H1 (cell line): ENCODE results near the gene AFAP1L2. TPM values are rescaled to one million over a fixed set of nuclear protein-coding genes. Genes with fewer than 3 reads are reported as not detected.

Experiments
- CTCF ChIA-PET: fragments of 300-600 bp; sonication (Branson Sonifier 250); formaldehyde crosslinking; loops from one replicate; lab custom pipeline; 2021; ENCODE audit not compliant: partially characterized antibody; lab: Charles Lee
- POLR2A ChIA-PET: fragments of 300-600 bp; sonication (Branson Sonifier 250); formaldehyde crosslinking; loops from one replicate; lab custom pipeline; 2021; ENCODE audit warnings: inconsistent platforms; ENCODE audit not compliant: partially characterized antibody; lab: Charles Lee
- DNase-seq, 2 experiments: peaks; one replicate each; pipeline versions ENCODE4 v3.0.0 to v3.0.0-alpha.2; 2010 to 2022; ENCODE audit warnings: low spot score in 2 of 2, low read depth in 1 of 2, mixed read lengths in 1 of 2
- FAIRE-seq: peaks from 2 replicates; lab custom pipeline; 2011; peaks lifted over from hg19 to GRCh38; lab: Jason Lieb, UNC
- H2AFZ ChIP-seq: 2 replicates; pipeline ENCODE4 v1.8.1; 2012; ENCODE audit warnings: low read length, inconsistent platforms
- H2AK5ac ChIP-seq: 2 replicates; pipeline ENCODE4 v1.6.1; 2013; ENCODE audit warnings: low read depth, low read length
- H2BK120ac ChIP-seq: replicated peaks from 2 replicates; pipeline ENCODE3; 2013; ENCODE audit warnings: low read depth, low read length, inconsistent platforms
- H2BK12ac ChIP-seq: 2 replicates; pipeline ENCODE4 v1.6.1; 2013; ENCODE audit warnings: low read depth, low read length
- H2BK15ac ChIP-seq: 2 replicates; pipeline ENCODE4 v1.6.1; 2013; ENCODE audit warnings: low read length
- H2BK20ac ChIP-seq: 2 replicates; pipeline ENCODE4 v1.6.1; 2013; ENCODE audit warnings: low read length
- H2BK5ac ChIP-seq: 2 replicates; pipeline ENCODE4 v1.6.1; 2013; ENCODE audit warnings: low read depth, low read length
- H3K14ac ChIP-seq: 2 replicates; pipeline ENCODE4 v1.6.1; 2013; ENCODE audit warnings: inconsistent platforms; ENCODE audit not compliant: insufficient read length
- H3K18ac ChIP-seq: 2 replicates; pipeline ENCODE4 v1.6.1; 2013; ENCODE audit warnings: low read length; ENCODE audit errors: extremely low read depth
- H3K23ac ChIP-seq: 2 replicates; pipeline ENCODE4 v1.6.1; 2013; ENCODE audit warnings: inconsistent platforms; ENCODE audit not compliant: insufficient read length
- H3K23me2 ChIP-seq: 2 replicates; pipeline ENCODE4 v1.6.1; 2013; ENCODE audit warnings: low read depth, low read length
- H3K27ac ChIP-seq: 2 replicates; pipeline ENCODE4 v1.6.1; 2011; ENCODE audit warnings: low read depth, low read length, inconsistent platforms
- H3K27me3 ChIP-seq, 4 experiments: replicated peaks in 1 of 4; 1 replicate in 1 of 4; 2 replicates in 3 of 4; pipeline versions ENCODE4 v1.6.1 to v1.8.1; 2011 to 2013; ENCODE audit warnings: low read length in 3 of 4, mild to moderate bottlenecking in 3 of 4, inconsistent platforms in 2 of 4, mixed read lengths in 2 of 4, moderate library complexity in 1 of 4; ENCODE audit not compliant: control insufficient read depth in 3 of 4, insufficient read depth in 3 of 4; ENCODE audit errors: extremely low read depth in 1 of 4
- H3K36me3 ChIP-seq, 4 experiments: 2 replicates each; pipeline versions ENCODE4 v1.6.1 to v1.8.1; 2011 to 2013; ENCODE audit warnings: mild to moderate bottlenecking in 4 of 4, low read length in 3 of 4, moderate library complexity in 2 of 4, control low read depth in 1 of 4, inconsistent platforms in 1 of 4; ENCODE audit not compliant: insufficient read depth in 4 of 4, control insufficient read depth in 2 of 4
- H3K4ac ChIP-seq: replicated peaks from 2 replicates; pipeline ENCODE3; 2013; ENCODE audit warnings: low read length, low read depth, mixed read lengths, inconsistent platforms; ENCODE audit not compliant: insufficient read length
- H3K4me1 ChIP-seq, 4 experiments: replicated peaks in 1 of 4; 1 replicate in 1 of 4; 2 replicates in 3 of 4; pipeline versions ENCODE4 v1.6.1 to v1.8.1; 2011 to 2013; ENCODE audit warnings: low read length in 3 of 4, inconsistent platforms in 2 of 4, mixed read lengths in 1 of 4; ENCODE audit not compliant: insufficient read depth in 4 of 4, control insufficient read depth in 3 of 4
- H3K4me2 ChIP-seq, 2 experiments: 2 replicates each; pipeline versions ENCODE4 v1.6.1 to v1.8.1; 2011 to 2013; ENCODE audit warnings: low read depth in 2 of 2, low read length in 2 of 2, control low read depth in 1 of 2, inconsistent platforms in 1 of 2, mild to moderate bottlenecking in 1 of 2; ENCODE audit not compliant: insufficient read depth in 1 of 2
- H3K4me3 ChIP-seq, 4 experiments: fragments of 200-600, 300-600 bp in 1 of 4; sonication (generic), shearing (Covaris generic), sonication (Bioruptor Twin) in 1 of 4; 2 replicates each; pipeline versions ENCODE4 v1.5.1 to v1.8.1; 2011 to 2016; ENCODE audit warnings: low read length in 4 of 4, low read depth in 3 of 4, control low read depth in 2 of 4, inconsistent platforms in 2 of 4, mild to moderate bottlenecking in 2 of 4, mixed read lengths in 1 of 4, moderate library complexity in 1 of 4; ENCODE audit not compliant: insufficient read depth in 2 of 4; ENCODE audit errors: extremely low read depth in 1 of 4
- H3K56ac ChIP-seq: replicated peaks from 2 replicates; pipeline ENCODE3; 2013; ENCODE audit warnings: low read depth, mild to moderate bottlenecking, mixed read lengths, low read length, inconsistent platforms; ENCODE audit not compliant: insufficient read length
- H3K79me1 ChIP-seq: 2 replicates; pipeline ENCODE4 v1.6.1; 2013; ENCODE audit warnings: low read depth, low read length, control low read depth
- H3K79me2 ChIP-seq, 2 experiments: 2 replicates each; pipeline versions ENCODE4 v1.6.1 to v1.8.1; 2012 to 2013; ENCODE audit warnings: low read length in 2 of 2, mild to moderate bottlenecking in 2 of 2, inconsistent platforms in 1 of 2; ENCODE audit not compliant: insufficient read depth in 2 of 2, control insufficient read depth in 1 of 2
- H3K9ac ChIP-seq, 4 experiments: replicated peaks in 1 of 4; 1 replicate in 1 of 4; 2 replicates in 3 of 4; pipeline versions ENCODE4 v1.6.1 to v1.8.1; 2011 to 2013; ENCODE audit warnings: low read depth in 3 of 4, low read length in 3 of 4, control low read depth in 2 of 4, mild to moderate bottlenecking in 2 of 4, moderate library complexity in 2 of 4, inconsistent platforms in 1 of 4; ENCODE audit errors: extremely low read depth in 1 of 4
- H3K9me3 ChIP-seq, 2 experiments: 2 replicates each; pipeline versions ENCODE4 v1.6.1 to v1.8.1; 2012 to 2013; ENCODE audit warnings: mild to moderate bottlenecking in 2 of 2, moderate library complexity in 2 of 2, control low read depth in 1 of 2, inconsistent platforms in 1 of 2, low read depth in 1 of 2, low read length in 1 of 2, mixed read lengths in 1 of 2; ENCODE audit not compliant: insufficient read depth in 2 of 2
- H4K20me1 ChIP-seq, 2 experiments: replicated peaks in 1 of 2; 2 replicates each; pipeline versions ENCODE3 to v1.8.1; 2011 to 2013; ENCODE audit warnings: inconsistent platforms in 2 of 2, low read length in 2 of 2, mild to moderate bottlenecking in 1 of 2; ENCODE audit not compliant: insufficient read depth in 2 of 2, control insufficient read depth in 1 of 2
- H4K5ac ChIP-seq: 2 replicates; pipeline ENCODE4 v1.6.1; 2013; ENCODE audit warnings: low read length, low read depth, mixed read lengths, inconsistent platforms; ENCODE audit not compliant: insufficient read length
- H4K8ac ChIP-seq: 2 replicates; pipeline ENCODE4 v1.8.0; 2013; ENCODE audit warnings: mild to moderate bottlenecking, moderate library complexity, low read length, inconsistent platforms; ENCODE audit not compliant: insufficient read depth; ENCODE audit errors: extremely low read depth
- H4K91ac ChIP-seq: replicated peaks from 2 replicates; pipeline ENCODE3; 2013; ENCODE audit warnings: low read length, mixed read lengths, inconsistent platforms; ENCODE audit not compliant: insufficient read length
- CHD2 ChIP-seq: IDR thresholded peaks from 2 replicates; pipeline ENCODE4 v1.6.1; 2012; ENCODE audit warnings: low read length, improper control_type of control experiment
- CTBP2 ChIP-seq: IDR thresholded peaks from 2 replicates; pipeline ENCODE4 v1.7.0; 2011; ENCODE audit warnings: borderline replicate concordance, mild to moderate bottlenecking, moderate library complexity, mixed read lengths, low read length; ENCODE audit not compliant: insufficient read depth, insufficient read length
- EGR1 ChIP-seq: IDR thresholded peaks from 2 replicates; pipeline ENCODE4 v1.6.1; 2011; ENCODE audit warnings: low read depth, low read length, borderline replicate concordance
- EP300 ChIP-seq, 2 experiments: IDR thresholded peaks; 1 replicate in 1 of 2; 2 replicates in 1 of 2; pipeline ENCODE4 v1.6.1; 2011 to 2012; ENCODE audit warnings: low read depth in 2 of 2, low read length in 2 of 2, mild to moderate bottlenecking in 2 of 2, borderline replicate concordance in 1 of 2, inconsistent platforms in 1 of 2, moderate library complexity in 1 of 2
- MAX ChIP-seq: IDR thresholded peaks from 2 replicates; pipeline ENCODE4 v1.6.1; 2012; ENCODE audit warnings: inconsistent platforms
- NRF1 ChIP-seq: IDR thresholded peaks from 2 replicates; pipeline ENCODE4 v1.6.1; 2011; ENCODE audit warnings: mild to moderate bottlenecking, low read depth, low read length, improper control_type of control experiment
- PHF8 ChIP-seq: fragments of 200-600 bp; sonication (generic); conservative IDR thresholded peaks from 2 replicates; pipeline ENCODE4 v1.7.1; 2012; ENCODE audit warnings: low read depth, mild to moderate bottlenecking, inconsistent platforms, low read length, moderate library complexity
- POU5F1 ChIP-seq: IDR thresholded peaks from 2 replicates; pipeline ENCODE4 v1.6.1; 2011; ENCODE audit warnings: low read depth, mild to moderate bottlenecking, low read length, moderate library complexity
- RFX5 ChIP-seq: IDR thresholded peaks from 2 replicates; pipeline ENCODE4 v1.6.1; 2011; ENCODE audit warnings: low read depth, low read length, improper control_type of control experiment, borderline replicate concordance
- SAP30 ChIP-seq: fragments of 300-600 bp; sonication (generic); IDR thresholded peaks from 2 replicates; pipeline ENCODE4 v1.7.1; 2012; ENCODE audit warnings: low read length, moderate library complexity, mild to moderate bottlenecking, inconsistent platforms; ENCODE audit not compliant: insufficient read depth, insufficient replicate concordance
- SP1 ChIP-seq: IDR thresholded peaks from 2 replicates; pipeline ENCODE4 v1.6.1; 2011; ENCODE audit warnings: low read depth, low read length
- SRF ChIP-seq: IDR thresholded peaks from 2 replicates; pipeline ENCODE4 v1.6.1; 2011; ENCODE audit warnings: mild to moderate bottlenecking, low read depth, low read length, moderate library complexity
- TAF1 ChIP-seq: IDR thresholded peaks from 2 replicates; pipeline ENCODE4 v1.6.1; 2011; ENCODE audit warnings: mild to moderate bottlenecking, low read depth, low read length
- TEAD4 ChIP-seq: IDR thresholded peaks from 2 replicates; pipeline ENCODE4 v1.6.1; 2012; ENCODE audit warnings: low read depth, low read length, inconsistent platforms, mixed read lengths
- WGBS, 2 experiments: shearing (Covaris generic) in 1 of 2; methylation state at CpG; one replicate each; pipeline versions ENCODE4 v1.1.6 to v1.1.7; 2013 to 2015; ENCODE audit warnings: low lambda C conversion rate in 2 of 2, mixed read lengths in 2 of 2, inconsistent platforms in 1 of 2, low coverage in 1 of 2, missing lambda C conversion rate in 1 of 2; ENCODE audit not compliant: insufficient replicate concordance in 2 of 2, insufficient coverage in 1 of 2, insufficient read length in 1 of 2; ENCODE audit errors: extremely low coverage in 1 of 2, missing lambda C conversion rate in 1 of 2; 5-methylcytosine and 5-hydroxymethylcytosine counted together
- polyA plus RNA-seq, 7 experiments: library from polyadenylated mRNA; depleted of rRNA in 3 of 7; stranded (reverse) in 5 of 7; unstranded in 2 of 7; fragments of >200 nt in 5 of 7; fragments of 200-250 nt in 2 of 7; gene quantifications; 1 replicate in 5 of 7; 2 replicates in 1 of 7; 4 replicates in 1 of 7; pipeline versions ENCODE4 v1.2.1 to v1.2.3, GENCODE V29; 2011 to 2013; ENCODE audit warnings: missing spikeins in 2 of 7, mixed read lengths in 2 of 7
- total RNA-seq: library from RNA; stranded (reverse); fragmentation: NEBNext Ultra II Directional; extraction: Animal tissue kit (Norgen Biotek cat#: 25700); gene quantifications from 2 replicates; pipeline ENCODE4 v1.2.1, GENCODE V29; 2021

The AFAP1L2 gene
- total and polyA plus RNA-seq, 2 of the 8 experiments (the other 6 are each of a cell fraction or from before 2014, with no cell fraction given) = 3.9 to 6.4 TPM

GRCh38 chr10:114379631-114380041 lies 24.7 kb downstream of the AFAP1L2 start:
- POLR2A ChIA-PET = no interaction called here
- no peak overlapping the region for H2BK20ac ChIP-seq
- no peak overlapping the region for H3K27ac ChIP-seq
- H3K4me3 ChIP-seq = no peak overlapping the region
- no peaks in the 10 kb centered on the region for H3K27me3 ChIP-seq
- H2BK5ac ChIP-seq = no peak overlapping the region
- no peak overlapping the region for H3K9ac ChIP-seq
- no peaks in the 10 kb centered on the region for H3K9me3 ChIP-seq
- no peaks in the 10 kb centered on the region for H3K4me1 ChIP-seq
- no peak overlapping the region for H3K4me2 ChIP-seq
- no peak overlapping the region for H4K8ac ChIP-seq
- no peak for DNase-seq
- H2BK120ac ChIP-seq = no peak overlapping the region
- no peaks in the 10 kb centered on the region for H3K36me3 ChIP-seq
- no peak overlapping the region for H2BK12ac ChIP-seq
- H3K14ac ChIP-seq = no peak overlapping the region
- no peak for TF ChIP-seq PHF8
- TF ChIP-seq SAP30 = no peak
- no peak for TF ChIP-seq NRF1
- TF ChIP-seq SRF = no peak
- TF ChIP-seq CHD2 = no peak
- TF ChIP-seq RFX5 = no peak
- TF ChIP-seq MAX = no peak
- no peak for TF ChIP-seq EGR1
- TF ChIP-seq TAF1 = no peak
- no peak for TF ChIP-seq TEAD4
- no peak for TF ChIP-seq CTBP2
- TF ChIP-seq SP1 = no peak
- no peak for TF ChIP-seq POU5F1
- no peak for TF ChIP-seq EP300 (IDR thresholded peaks at IDR 0.05; ENCODE audit: borderline replicate concordance in 1 of 2, low read depth in 2 of 2, low read length in 2 of 2)
- TF ChIP-seq, all 59 proteins: peak for 0
- H2AFZ ChIP-seq = no peak overlapping the region
- H4K91ac ChIP-seq = no peak overlapping the region
- H3K56ac ChIP-seq = no peak overlapping the region
- no peak for FAIRE-seq
- no peak overlapping the region for H4K5ac ChIP-seq
- CTCF ChIA-PET = interaction anchor here (15.1 kb wide), 1 partner anchor 9 kb away, joined by 209 read pairs; no protein-coding TSS in a partner anchor
- no peaks in the 10 kb centered on the region for H4K20me1 ChIP-seq
- H3K79me1 ChIP-seq = no peaks in the 10 kb centered on the region
- WGBS, 2 experiments = 79% methylated on average over 4 of the region's 4 CpGs; no CpG with 5 or more reads in 1 of the 2 experiments
- H3K23me2 ChIP-seq = no peaks in the 10 kb centered on the region
- no peak overlapping the region for H2AK5ac ChIP-seq
- H3K4ac ChIP-seq = no peak overlapping the region
- H3K79me2 ChIP-seq = no peaks in the 10 kb centered on the region
- no peak overlapping the region for H3K18ac ChIP-seq
- no peak overlapping the region for H3K23ac ChIP-seq
- no peak overlapping the region for H2BK15ac ChIP-seq
